DOHH2 (cell line): ENCODE results near the gene PTPRK.

Experiments
- H3F3A ChIP-seq: fragments of 200-600 bp; sonication (generic), shearing (Covaris generic); 2 replicates; pipeline ENCODE4 v1.6.0; 2016; ENCODE audit warnings: antibody characterized with exemption, mild to moderate bottlenecking; ENCODE audit not compliant: control insufficient read depth, insufficient read depth
- H3K27ac ChIP-seq: fragments of 200-600 bp; sonication (generic); 2 replicates; pipeline ENCODE4 v1.5.1; 2014; ENCODE audit warnings: low read depth, mild to moderate bottlenecking, low read length, moderate library complexity
- H3K27me3 ChIP-seq: fragments of 200-600 bp; sonication (generic); 2 replicates; pipeline ENCODE4 v1.6.1; 2014; ENCODE audit warnings: mild to moderate bottlenecking, low read length, mixed read lengths; ENCODE audit not compliant: control insufficient read depth
- H3K36me3 ChIP-seq: fragments of 200-600 bp; sonication (generic); 2 replicates; pipeline ENCODE4 v1.6.1; 2014; ENCODE audit warnings: mild to moderate bottlenecking, low read length, moderate library complexity, mixed read lengths; ENCODE audit not compliant: control insufficient read depth
- H3K4me1 ChIP-seq: fragments of 200-600 bp; sonication (generic); 2 replicates; pipeline ENCODE4 v1.6.1; 2014; ENCODE audit warnings: mild to moderate bottlenecking, low read length, mixed read lengths; ENCODE audit not compliant: control insufficient read depth
- H3K4me2 ChIP-seq: fragments of 200-600 bp; sonication (generic); 2 replicates; pipeline ENCODE4 v1.6.0; 2014; ENCODE audit warnings: mild to moderate bottlenecking, low read length, moderate library complexity
- H3K4me3 ChIP-seq: fragments of 200-600 bp; sonication (generic); 2 replicates; pipeline ENCODE4 v1.5.1; 2014; ENCODE audit warnings: mild to moderate bottlenecking, low read length, mixed read lengths
- H3K79me2 ChIP-seq: fragments of 200-600 bp; sonication (generic); 2 replicates; pipeline ENCODE4 v1.6.1; 2014; ENCODE audit warnings: mild to moderate bottlenecking, low read length, mixed read lengths; ENCODE audit not compliant: control insufficient read depth
- H3K9me2 ChIP-seq: fragments of 200-600 bp; sonication (generic); replicated peaks from 2 replicates; pipeline ENCODE4 v1.6.1; 2014; ENCODE audit warnings: mild to moderate bottlenecking, low read length, mixed read lengths; ENCODE audit not compliant: control insufficient read depth
- H3K9me3 ChIP-seq: fragments of 200-600 bp; sonication (generic); 2 replicates; pipeline ENCODE4 v1.6.1; 2014; ENCODE audit warnings: antibody characterized with exemption, low read length, mixed read lengths; ENCODE audit not compliant: control insufficient read depth, insufficient read depth
- H4K20me1 ChIP-seq: fragments of 200-600 bp; sonication (generic); 2 replicates; pipeline ENCODE4 v1.6.0; 2014; ENCODE audit warnings: low read depth, mild to moderate bottlenecking, antibody characterized with exemption, low read length, moderate library complexity; ENCODE audit not compliant: control insufficient read depth, insufficient read depth
- CTCF ChIP-seq: fragments of 200-600 bp; sonication (generic); IDR thresholded peaks from one replicate; pipeline ENCODE4 v1.5.1; 2014; ENCODE audit warnings: antibody characterized with exemption, mild to moderate bottlenecking, low read depth, low read length; ENCODE audit not compliant: poor library complexity, severe bottlenecking
- EZH2phosphoT487 ChIP-seq: fragments of 200-600 bp; sonication (generic); IDR thresholded peaks from 2 replicates; pipeline ENCODE4 v1.6.1; 2017; ENCODE audit warnings: borderline replicate concordance, mild to moderate bottlenecking, antibody characterized with exemption, low read length, moderate library complexity, mixed read lengths

The PTPRK gene

GRCh38 chr6:128150376-128150775 lies 370.0 kb downstream of the PTPRK start:
- Histone ChIP-seq H3F3A (no peaks in the 10 kb centered on the region), H3K27me3 (no peaks in the 10 kb centered on the region), H3K79me2 (no peaks in the 10 kb centered on the region), H3K36me3 (no peaks in the 10 kb centered on the region), H3K4me3 (no peak overlapping the region), H4K20me1 (no peaks in the 10 kb centered on the region), H3K9me2 (no peaks in the 10 kb centered on the region), H3K9me3 (no peaks in the 10 kb centered on the region), H3K27ac (no peak overlapping the region), H3K4me1 (no peaks in the 10 kb centered on the region), H3K4me2 (no peak overlapping the region)
- TF ChIP-seq EZH2phosphoT487 (no peak), CTCF (no peak)

DNA sequence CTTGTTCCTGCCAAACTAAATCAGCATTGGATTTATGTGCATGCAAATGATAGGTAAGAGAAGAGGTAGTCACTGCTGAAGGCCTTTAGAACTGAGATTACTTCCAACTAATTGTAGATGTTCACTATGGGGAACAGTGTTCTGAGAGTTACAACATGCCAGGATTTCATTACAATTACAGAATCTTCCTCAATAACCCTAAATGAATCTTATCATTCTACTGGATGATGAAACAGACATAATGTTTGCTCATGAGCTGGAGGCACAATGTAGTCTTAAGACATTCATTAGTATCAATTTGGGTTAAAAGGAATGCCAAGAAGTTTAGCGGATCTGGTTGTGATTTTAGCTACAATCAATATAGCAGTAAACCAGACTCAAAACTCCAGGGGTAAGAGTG lies 370.6 kb downstream of the PTPRK start:
- Histone ChIP-seq H3K36me3 (no peaks in the 10 kb centered on the region), H3K9me3 (no peaks in the 10 kb centered on the region), H3K27ac (no peak overlapping the region), H3K4me2 (no peak overlapping the region), H3F3A (no peaks in the 10 kb centered on the region), H3K9me2 (no peaks in the 10 kb centered on the region), H3K79me2 (no peaks in the 10 kb centered on the region), H3K27me3 (no peaks in the 10 kb centered on the region), H4K20me1 (no peaks in the 10 kb centered on the region), H3K4me1 (no peaks in the 10 kb centered on the region), H3K4me3 (no peak overlapping the region)
- TF ChIP-seq EZH2phosphoT487, result no peak
- no peak for TF ChIP-seq CTCF

DNA sequence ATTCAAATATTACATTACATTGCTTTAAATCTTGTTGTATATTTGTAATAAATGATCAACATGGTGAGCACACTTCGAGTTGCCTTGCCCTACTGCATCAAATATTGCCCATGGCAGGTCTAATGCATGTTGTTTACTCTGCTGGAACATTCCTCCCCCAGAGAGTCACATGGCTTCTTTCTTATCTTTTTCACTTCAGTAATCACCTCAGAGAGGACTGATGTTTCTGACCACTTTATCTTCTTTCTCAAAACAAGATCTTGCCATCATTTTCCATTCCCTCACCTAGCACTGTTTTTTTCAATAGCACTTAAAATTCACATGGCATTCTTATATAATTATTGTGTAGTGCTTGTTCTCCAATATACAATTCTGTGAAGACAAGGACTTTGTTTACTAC lies 376.1 kb downstream of the PTPRK start:
- Histone ChIP-seq H3K4me3 (no peak overlapping the region), H3F3A (no peaks in the 10 kb centered on the region), H3K4me1 (no peaks in the 10 kb centered on the region), H3K27ac (no peak overlapping the region), H3K79me2 (no peaks in the 10 kb centered on the region), H3K9me3 (no peaks in the 10 kb centered on the region), H4K20me1 (no peaks in the 10 kb centered on the region), H3K9me2 (no peaks in the 10 kb centered on the region), H3K36me3 (no peaks in the 10 kb centered on the region), H3K4me2 (no peak overlapping the region), H3K27me3 (no peaks in the 10 kb centered on the region)
- no peak for TF ChIP-seq CTCF
- TF ChIP-seq EZH2phosphoT487, result no peak

DNA sequence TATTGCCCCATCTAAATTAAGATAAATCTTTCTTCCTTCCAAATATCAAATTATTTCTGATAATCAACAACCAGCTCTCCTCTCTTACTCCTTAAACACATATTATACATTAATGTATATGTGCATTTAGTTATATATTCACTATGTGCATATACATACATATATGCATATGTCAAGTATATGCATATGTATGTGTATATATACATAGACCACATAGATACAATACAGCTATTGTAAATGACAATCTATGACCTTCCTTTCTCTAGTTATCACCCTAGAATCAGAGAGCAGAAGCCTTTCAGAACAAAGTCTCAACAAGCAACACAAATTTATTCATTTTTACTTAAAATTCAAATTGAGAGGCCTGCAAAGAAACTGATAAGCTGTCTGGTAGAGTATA lies 378.5 kb downstream of the PTPRK start:
- H3K36me3 ChIP-seq, result no peaks in the 10 kb centered on the region
- no peaks in the 10 kb centered on the region for H3K79me2 ChIP-seq
- no peaks in the 10 kb centered on the region for H3K4me1 ChIP-seq
- no peak overlapping the region for H3K4me2 ChIP-seq
- H3K27ac ChIP-seq, result no peak overlapping the region
- H3K9me2 ChIP-seq, result no peaks in the 10 kb centered on the region
- H3K4me3 ChIP-seq, result no peak overlapping the region
- no peaks in the 10 kb centered on the region for H4K20me1 ChIP-seq
- no peaks in the 10 kb centered on the region for H3K27me3 ChIP-seq
- H3F3A ChIP-seq, result no peaks in the 10 kb centered on the region
- no peaks in the 10 kb centered on the region for H3K9me3 ChIP-seq
- TF ChIP-seq EZH2phosphoT487, result no peak
